ENCODE data around the gene SLC25A6.

- TF ChIP-seq POLR2A (IDR thresholded peaks at IDR 0.05) (no peak), CTCF (IDR thresholded peaks at IDR 0.05 in 4 of 5, conservative IDR thresholded peaks at IDR 0.05 in 1 of 5) (no peak)
These were observed 33.9 kb downstream of the SLC25A6 start for GRCh38 chrX:1357993-1358392.
